ENCODE measurements around the gene FBXO5.
"Not testable (repeated sequence)": the region's sequence is repeated elsewhere in the genome, so short reads cannot be mapped to it uniquely, and the experiment has no call there.

The FBXO5 gene

GRCh38 chr6:153003366-153003690 is 20.5 kb upstream of the FBXO5 start:
- DNase-seq (ENCODE audit: insufficient read length, low spot score): no peak
- no peak for FAIRE-seq
- no peak for TF ChIP-seq POLR2A (IDR thresholded peaks at IDR 0.05; ENCODE audit: low read depth, low read length)

- peak; percentile 51 for DNase-seq (ENCODE audit: insufficient read length, low spot score)
- peak; percentile 93 for FAIRE-seq
- peak; percentile 53 for TF ChIP-seq POLR2A (IDR thresholded peaks at IDR 0.05; ENCODE audit: low read depth, low read length)
Measured at GRCh38 chr6:153002613-153003365, 19.9 kb upstream of the FBXO5 start, which contains the start of gene MTRF1L. Gene MTRF1L (minus strand): TSS chr6:153002709. CDS start chr6:153002685, 24 bp downstream.

GRCh38 chr6:153001767-153002612 is 19.1 kb upstream of the FBXO5 start:
- DNase-seq (ENCODE audit: insufficient read length, low spot score) (no peak), FAIRE-seq (no peak)
- no peak for TF ChIP-seq POLR2A (IDR thresholded peaks at IDR 0.05; ENCODE audit: low read depth, low read length)

GRCh38 chr6:153000790-153001189 is 17.9 kb upstream of the FBXO5 start:
- not testable (repeated sequence) for FAIRE-seq; DNase-seq (ENCODE audit: insufficient read length, low spot score)

GRCh38 chr6:153000243-153000642 is 17.4 kb upstream of the FBXO5 start:
- DNase-seq (ENCODE audit: insufficient read length, low spot score): no peak
- no peak for FAIRE-seq
- no peak for TF ChIP-seq POLR2A (IDR thresholded peaks at IDR 0.05; ENCODE audit: low read depth, low read length)

GRCh38 chr6:152999538-152999937 is 16.7 kb upstream of the FBXO5 start:
- not testable (repeated sequence) for DNase-seq (ENCODE audit: insufficient read length, low spot score); FAIRE-seq

GRCh38 chr6:152993847-152994246 is 11.0 kb upstream of the FBXO5 start:
- TF ChIP-seq POLR2A (IDR thresholded peaks at IDR 0.05; ENCODE audit: low read depth, low read length): no peak
- no peak for DNase-seq (ENCODE audit: insufficient read length, low spot score)
- no peak for FAIRE-seq

GRCh38 chr6:152993431-152993830 is 10.6 kb upstream of the FBXO5 start:
- peak; percentile 33 for FAIRE-seq
- no peak for DNase-seq (ENCODE audit: insufficient read length, low spot score)
- TF ChIP-seq POLR2A (IDR thresholded peaks at IDR 0.05; ENCODE audit: low read depth, low read length): no peak

GRCh38 chr6:152986978-152987377 is 4.1 kb upstream of the FBXO5 start:
- DNase-seq (ENCODE audit: insufficient read length, low spot score) (no peak), FAIRE-seq (no peak)
- TF ChIP-seq POLR2A (IDR thresholded peaks at IDR 0.05; ENCODE audit: low read depth, low read length): no peak

GRCh38 chr6:152985300-152985699 is 2.5 kb upstream of the FBXO5 start:
- FAIRE-seq; DNase-seq (ENCODE audit: insufficient read length, low spot score): not testable (repeated sequence)

GRCh38 chr6:152984513-152984872 is 1.7 kb upstream of the FBXO5 start:
- DNase-seq (ENCODE audit: insufficient read length, low spot score) (no peak), FAIRE-seq (no peak)
- no peak for TF ChIP-seq POLR2A (IDR thresholded peaks at IDR 0.05; ENCODE audit: low read depth, low read length)

- FAIRE-seq: peak; percentile 80
- peak; percentile 84 for TF ChIP-seq POLR2A (IDR thresholded peaks at IDR 0.05; ENCODE audit: low read depth, low read length)
- peak; percentile 58 for DNase-seq (ENCODE audit: insufficient read length, low spot score)
Measured at GRCh38 chr6:152983637-152984512, 1.0 kb upstream of the FBXO5 start.

- TF ChIP-seq POLR2A (IDR thresholded peaks at IDR 0.05; ENCODE audit: low read depth, low read length): no peak
- no peak for DNase-seq (ENCODE audit: insufficient read length, low spot score)
- no peak for FAIRE-seq
Measured at GRCh38 chr6:152981989-152982903, 595 bp downstream of the FBXO5 start.
